ENCODE measurements around the gene SRM.
"Not testable (repeated sequence)": the region's sequence is repeated elsewhere in the genome, so short reads cannot be mapped to it uniquely, and the experiment has no call there.

DNA sequence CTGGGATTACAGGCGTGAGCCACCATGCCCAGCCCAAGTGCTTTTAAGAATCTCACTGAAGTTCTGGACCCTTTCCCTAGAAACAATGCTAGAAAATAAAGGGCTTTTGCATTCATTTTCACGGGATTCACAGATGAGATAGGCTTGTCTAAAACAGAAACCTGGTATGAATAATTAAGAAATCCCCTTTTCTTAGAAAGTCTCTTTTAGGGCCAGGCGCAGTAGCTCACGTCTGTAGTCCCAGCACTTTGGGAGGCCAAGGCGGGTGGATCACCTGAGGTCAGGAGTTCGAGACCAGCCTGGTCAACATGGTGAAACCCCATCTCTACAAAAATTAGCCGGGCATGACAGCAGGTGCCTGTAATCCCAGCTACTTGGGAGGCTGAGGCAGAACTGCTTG lies 13.6 kb upstream of the SRM start:
- TF ChIP-seq, protein P1, sequence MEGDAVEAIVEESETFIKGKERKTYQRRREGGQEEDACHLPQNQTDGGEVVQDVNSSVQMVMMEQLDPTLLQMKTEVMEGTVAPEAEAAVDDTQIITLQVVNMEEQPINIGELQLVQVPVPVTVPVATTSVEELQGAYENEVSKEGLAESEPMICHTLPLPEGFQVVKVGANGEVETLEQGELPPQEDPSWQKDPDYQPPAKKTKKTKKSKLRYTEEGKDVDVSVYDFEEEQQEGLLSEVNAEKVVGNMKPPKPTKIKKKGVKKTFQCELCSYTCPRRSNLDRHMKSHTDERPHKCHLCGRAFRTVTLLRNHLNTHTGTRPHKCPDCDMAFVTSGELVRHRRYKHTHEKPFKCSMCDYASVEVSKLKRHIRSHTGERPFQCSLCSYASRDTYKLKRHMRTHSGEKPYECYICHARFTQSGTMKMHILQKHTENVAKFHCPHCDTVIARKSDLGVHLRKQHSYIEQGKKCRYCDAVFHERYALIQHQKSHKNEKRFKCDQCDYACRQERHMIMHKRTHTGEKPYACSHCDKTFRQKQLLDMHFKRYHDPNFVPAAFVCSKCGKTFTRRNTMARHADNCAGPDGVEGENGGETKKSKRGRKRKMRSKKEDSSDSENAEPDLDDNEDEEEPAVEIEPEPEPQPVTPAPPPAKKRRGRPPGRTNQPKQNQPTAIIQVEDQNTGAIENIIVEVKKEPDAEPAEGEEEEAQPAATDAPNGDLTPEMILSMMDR (IDR thresholded peaks at IDR 0.05), result not testable (repeated sequence)
- not testable (repeated sequence) for TF ChIP-seq ZFX (IDR thresholded peaks at IDR 0.05; ENCODE audit: borderline replicate concordance)
